DMS 273 (cell line): Measurements from ENCODE around the gene ICA1.
"Not testable (repeated sequence)": the region's sequence is repeated elsewhere in the genome, so short reads cannot be mapped to it uniquely, and the experiment has no call there.

Source experiments
- DNase-seq: peaks from one replicate; lab custom pipeline; 2025; ENCODE audit not compliant: unreplicated experiment; lab: John Stamatoyannopoulos, UW

The ICA1 gene

DNA sequence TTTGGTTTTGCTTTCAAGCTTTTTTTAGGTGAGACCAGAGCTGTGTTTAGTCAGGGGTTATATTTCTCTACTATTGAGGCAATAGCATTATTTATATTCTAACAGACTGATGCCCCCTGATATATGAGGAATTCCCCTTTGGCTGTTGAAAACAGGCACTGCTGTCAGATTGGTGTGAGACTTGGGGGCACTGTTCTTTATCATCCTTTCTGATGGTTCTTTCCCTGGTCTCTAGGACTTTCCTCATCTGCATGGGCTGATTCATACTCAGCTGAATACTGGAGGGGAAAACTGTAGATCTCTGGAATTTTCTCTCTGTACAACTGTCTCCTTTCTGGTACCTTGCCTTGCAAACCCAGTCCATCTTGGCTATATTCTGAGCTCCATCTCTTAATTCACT, 10.0 kb upstream of the ICA1 start:
- no peak for DNase-seq

DNA sequence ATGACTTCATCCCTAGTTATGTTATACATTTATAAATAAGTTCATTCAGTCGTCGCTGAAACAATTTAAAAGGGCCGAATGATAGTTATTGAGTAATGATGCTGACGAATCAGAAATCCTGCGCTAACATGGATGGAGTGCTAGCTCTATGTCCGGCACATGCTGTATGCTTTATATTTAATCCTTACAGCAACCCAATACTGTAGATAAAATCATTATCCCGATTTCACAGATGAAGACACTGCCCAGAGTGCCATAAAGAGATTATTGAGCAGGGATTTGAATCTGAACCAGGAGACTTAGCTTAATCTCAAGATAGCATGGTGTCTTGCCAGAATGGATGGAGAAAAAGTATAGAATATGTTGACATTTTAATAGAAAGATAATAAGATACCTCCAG, 1.1 kb upstream of the ICA1 start:
- DNase-seq, result no peak

DNA sequence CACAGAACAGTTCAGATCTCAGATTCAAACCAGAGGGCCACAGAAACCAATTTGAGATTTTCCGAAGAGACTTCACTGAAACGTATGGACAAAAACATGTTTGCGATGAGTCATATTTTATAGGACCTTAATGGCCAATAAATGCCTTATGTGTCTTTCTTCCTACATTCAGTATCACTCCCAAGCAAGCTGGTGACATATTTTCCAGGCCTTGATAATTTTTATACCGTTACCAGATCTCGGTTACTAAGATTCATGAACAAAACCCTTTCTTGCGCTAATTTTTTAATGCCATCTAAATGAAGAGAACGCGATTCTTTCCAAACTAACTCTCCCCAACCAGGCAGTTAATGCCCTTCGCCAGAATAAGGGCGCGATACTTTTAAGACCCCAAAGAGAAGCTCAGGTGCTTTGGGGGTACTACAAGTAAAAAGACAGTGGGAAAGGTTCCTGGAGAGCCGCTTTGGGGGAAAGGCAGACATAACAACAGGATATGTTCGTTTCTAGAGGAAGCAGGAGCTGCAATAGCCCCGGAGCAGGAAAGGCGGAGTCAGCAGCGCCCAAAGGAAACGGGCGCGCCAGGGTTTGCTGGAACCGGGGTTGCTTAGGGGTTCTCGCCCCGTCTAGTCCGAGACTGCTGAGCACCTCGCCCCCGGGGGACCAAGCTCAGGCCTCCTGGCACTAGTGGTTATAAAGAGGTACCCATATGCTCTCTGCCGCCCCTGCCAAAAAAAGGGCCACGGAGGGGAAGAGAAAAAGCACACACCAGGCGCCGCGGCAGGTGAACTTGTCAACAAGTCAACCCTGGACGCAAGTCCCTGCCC, 884 bp downstream of the ICA1 start:
- peak; percentile 87 for DNase-seq

DNA sequence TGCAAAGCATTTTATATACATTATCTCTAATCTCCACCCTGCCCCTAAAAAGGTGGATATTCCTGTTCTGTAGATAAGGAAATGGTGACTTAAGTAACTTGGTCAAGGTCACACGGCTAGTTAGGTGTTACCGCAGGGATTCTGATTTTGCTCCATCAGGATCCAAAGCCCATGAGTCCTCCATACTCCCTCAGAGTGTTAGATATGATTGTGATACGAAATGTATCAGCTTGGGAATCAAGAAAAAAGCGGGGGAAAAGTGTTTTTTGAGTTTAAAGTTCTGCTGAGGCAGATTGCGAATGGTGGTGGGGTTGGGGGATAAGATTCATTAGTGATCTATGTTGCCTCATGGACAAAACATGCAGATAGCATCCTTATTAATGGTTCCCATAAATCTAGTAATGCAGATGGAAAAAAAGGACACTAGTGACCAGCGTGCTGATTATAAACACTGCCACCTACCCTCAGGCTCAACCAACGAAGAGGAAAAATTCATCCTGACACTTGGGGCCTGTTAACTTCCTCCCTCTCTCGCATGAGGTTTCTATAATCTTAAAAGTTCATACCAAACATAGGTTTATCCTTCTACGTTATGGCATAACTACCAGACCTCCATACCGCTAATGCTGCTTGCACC, 2.3 kb downstream of the ICA1 start:
- DNase-seq, result no peak

DNA sequence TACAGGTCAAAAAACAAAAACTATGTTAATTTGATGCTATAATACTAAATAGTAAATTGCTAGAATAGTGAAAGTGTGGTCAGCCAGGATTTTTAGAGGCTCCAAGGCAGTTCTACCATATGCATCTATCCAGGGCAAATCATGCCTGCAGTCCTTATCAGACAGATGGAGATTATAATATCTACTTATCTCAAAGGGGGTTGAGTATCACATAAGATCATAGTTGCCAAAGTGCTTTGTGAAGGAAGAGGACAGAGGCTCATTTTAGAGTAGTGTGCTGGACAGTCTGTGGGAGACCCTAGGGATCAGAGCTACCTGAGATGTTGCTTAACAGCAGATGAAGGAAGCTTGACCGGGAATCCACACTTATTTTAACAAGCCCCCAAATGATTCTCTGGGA, 3.2 kb downstream of the ICA1 start:
- DNase-seq, result peak; percentile 44

DNA sequence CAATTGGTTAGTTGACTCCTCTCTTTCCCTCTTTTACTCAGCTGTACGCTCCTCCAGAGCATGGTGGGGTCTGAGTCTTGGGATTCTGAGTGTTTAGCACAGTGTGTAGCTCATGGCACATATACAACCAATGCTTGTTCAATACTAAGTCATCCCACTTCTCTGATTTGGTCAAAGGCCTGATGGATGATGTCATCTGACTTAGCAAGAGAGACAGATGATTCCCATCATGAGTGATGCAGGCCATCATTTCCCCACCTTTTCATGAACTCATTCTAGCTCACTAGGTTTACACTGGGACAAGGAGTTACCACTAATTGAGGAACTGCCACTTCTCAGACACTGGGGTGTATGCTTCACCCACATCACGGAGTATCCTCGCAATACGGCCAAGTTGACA, 3.8 kb downstream of the ICA1 start:
- no peak for DNase-seq

DNA sequence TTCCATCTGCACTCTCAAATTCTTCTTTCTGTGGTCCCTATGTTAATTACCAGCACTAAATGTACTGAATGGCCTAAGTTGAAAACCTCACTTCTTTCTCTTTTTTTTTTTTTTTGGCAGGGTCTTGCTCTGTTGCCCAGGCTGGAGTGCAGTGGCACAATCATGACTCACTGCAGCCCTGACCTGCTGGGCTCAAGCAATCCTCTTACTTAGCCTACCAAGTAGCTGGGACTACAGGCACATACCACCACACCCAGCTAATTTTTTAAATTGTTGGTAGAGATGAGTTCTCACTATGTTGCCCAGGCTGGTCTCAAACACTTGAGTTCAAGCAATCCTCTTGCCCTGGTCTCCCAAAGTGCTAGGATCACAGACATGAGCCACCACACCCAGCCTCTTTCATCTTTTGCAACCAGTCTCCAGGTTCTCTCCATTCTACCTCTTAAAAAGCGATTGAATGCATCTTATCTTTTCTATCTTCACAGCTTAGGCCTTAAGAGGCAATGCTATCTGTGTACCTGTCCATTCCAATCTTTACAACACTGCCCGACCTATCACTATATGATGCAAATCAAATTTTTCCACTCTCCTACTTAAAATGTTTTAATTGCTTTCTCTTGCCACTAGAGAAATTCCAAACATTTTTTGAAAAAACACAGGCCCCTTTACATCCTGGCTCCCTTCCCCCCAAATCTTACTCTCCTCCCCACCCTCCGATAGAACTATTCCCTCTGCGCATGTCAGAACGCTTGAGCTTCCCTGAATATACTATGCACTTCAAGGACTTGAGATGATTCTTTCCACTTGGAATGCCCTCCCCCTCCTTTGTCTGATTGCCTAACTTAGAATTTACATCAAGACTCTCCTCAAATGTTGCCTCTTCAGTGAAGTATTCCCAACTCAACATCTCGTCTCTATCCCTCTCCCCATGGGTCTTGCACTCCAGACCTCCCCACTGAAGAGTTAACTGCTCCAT, 6.0 kb downstream of the ICA1 start:
- no peak for DNase-seq

DNA sequence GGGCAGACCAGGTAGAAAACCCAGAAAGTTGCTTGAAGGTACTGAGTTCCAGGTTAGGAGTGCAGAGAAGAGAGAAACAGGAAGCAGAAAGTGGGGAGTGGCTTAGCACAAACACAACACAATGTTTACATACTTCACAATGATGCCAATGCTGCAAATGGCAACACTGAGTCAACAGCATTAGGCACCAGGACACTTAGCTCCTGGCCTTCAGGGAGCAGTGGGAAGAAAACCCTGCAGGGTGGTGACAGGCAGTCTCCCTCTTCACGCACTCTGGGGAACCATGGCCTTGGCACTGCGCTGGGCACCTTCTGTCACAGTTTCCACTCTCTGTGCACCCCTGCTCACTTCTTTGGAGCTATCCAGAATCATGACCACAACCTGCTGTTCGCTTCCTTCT, 7.3 kb downstream of the ICA1 start:
- no peak for DNase-seq

DNA sequence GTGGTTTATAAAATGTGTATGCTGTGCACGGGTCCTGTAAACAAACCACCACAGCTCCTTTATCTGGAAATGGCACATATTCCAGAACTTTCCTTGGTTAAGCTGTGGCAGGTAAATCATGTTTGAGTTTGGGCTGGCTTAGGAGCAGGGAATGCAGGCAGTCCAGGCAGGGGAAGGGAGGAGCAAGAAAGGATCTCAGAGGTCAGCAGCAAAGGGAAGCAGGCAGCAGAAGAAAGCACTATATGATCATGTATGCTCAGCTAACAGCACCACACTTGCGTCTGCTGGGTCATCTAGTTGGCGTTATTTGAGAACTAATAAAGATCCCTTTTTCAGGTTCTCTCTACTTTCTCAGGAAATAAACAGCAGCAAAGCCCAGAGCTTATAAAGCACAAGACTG, 7.8 kb downstream of the ICA1 start:
- no peak for DNase-seq

DNA sequence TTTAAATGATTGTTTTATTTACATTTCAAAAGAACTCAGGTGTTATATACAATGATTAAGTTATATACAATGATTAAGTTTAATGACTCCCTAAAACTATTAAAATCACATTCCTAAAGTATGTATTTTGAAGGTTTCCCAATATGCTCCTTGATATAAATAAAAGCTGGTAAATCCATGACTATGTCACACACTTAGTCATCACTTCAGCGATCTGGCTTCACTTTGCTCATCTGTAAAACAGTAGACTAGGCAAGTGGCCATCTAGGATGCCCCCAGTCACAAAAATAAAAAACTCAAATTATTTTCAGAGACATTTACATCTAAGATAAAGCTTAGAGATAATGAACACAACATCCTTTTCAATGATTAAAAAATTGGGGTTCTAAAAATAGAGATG, 10.8 kb downstream of the ICA1 start:
- DNase-seq, result no peak

DNA sequence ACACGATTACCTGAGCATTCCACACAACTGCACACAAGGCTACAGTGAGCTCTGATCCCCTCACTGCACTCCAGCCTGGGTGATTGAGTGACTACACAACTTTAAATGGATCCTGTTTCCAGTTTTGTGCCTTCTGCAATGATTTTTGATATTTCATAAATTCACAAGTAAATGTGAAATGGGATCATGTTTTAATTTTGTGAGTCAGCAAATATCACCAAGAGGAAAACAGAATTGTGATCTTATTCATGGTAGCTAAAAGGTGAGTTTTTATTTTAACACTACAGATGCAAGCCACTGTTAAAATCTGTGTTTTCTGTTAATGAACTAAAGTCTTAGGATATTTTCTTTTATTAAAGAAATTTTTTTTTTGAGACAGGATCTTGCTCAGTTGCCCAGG, 11.4 kb downstream of the ICA1 start:
- no peak for DNase-seq

DNA sequence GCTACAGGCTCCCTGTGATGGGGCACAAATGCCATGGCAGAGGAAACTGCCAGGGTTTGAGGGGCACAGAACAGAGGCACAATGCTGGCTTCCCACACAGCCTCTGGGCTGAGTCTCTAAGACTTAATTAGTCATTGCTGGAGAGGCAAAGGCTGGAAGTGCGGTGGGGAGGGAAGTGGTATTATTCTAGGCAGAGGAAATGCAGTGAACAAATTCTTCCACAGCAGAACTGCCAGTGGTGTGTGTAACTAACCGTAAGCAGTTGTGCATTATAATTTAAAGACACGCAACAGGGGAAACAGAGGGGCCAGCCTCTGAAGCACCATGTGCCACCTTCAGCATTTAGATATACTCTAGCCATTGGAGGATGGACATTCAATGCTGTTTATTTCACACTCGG, 12.8 kb downstream of the ICA1 start:
- no peak for DNase-seq

DNA sequence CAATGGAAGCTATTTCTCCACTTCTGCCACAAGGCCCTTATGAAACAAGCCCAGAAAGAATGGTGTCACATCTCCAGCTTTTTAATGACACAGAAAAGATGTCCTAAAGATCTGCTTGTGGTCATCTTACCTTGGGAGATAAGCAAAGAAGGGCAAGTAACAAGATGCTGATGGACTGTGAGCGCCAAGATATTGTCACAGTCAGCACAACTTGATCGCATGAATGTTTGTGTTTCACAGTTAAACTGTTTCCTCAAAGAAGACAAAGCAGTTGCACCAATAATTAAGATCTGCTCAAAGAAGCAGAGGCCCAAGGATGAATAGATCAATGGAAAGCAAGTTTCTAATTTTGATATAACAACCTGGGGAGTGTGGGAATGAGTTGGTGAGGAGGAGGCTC, 15.9 kb downstream of the ICA1 start:
- DNase-seq, result no peak

DNA sequence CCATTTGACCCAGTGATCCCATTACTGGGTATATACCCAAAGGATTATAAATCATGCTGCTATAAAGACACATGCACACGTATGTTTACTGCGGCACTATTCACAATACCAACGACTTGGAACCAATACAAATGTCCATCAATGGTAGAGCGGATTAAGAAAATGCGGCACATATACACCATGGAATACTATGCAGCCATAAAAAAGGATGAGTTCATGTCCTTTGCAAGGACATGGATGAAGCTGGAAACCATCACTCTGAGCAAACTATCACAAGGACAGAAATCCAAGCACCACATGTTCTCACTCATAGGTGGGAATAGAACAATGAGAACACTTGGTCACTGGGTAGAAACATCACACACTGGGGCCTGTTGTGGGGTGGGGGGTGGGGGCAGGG, 16.9 kb downstream of the ICA1 start:
- not testable (repeated sequence) for DNase-seq

DNA sequence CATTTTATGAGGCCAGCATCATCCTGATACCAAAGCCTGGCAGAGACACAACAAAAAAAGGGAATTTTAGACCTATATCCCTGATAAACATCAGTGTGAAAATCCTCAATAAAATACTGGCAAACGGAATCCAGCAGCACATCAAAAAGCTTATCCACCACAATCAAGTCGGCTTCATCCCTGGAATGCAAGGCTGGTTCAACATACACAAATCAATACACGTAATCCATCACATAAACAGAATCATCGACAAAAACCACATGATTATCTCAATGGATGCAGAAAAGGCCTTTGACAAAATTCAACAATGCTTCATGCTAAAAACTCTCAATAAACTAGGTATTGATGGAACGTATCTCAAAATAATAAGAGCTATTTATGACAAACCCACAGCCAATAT, 18.9 kb downstream of the ICA1 start:
- not testable (repeated sequence) for DNase-seq

DNA sequence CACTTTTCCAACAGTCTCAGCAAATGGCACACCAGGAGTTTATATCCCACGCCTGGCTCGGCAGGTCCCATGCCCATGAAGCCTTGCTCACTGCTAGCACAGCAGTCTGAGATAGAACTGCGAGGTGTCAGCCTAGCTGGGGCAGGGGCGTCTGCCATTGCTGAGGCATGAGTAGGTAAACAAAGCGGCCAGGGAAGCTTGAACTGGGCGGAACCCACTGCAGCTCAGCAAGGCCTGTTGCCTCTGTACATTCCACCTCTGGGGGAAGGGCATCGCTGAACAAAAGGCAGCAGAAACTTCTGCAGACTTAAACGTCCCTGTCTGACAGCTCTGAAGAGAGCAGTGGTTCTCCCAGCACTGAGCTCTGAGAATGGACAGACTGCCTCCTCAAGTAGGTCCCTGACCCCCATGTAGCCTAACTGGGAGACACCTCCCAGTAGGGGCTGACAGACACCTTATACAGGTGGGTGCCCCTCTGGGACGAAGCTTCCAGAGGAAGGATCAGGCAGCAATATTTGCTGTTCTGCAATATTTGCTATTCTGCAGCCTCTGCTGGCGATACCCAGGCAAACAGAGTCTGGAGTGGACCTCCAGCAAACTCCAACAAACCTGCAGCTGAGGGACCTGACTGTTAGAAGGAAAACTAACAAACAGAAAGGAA, 22.1 kb downstream of the ICA1 start:
- not testable (repeated sequence) for DNase-seq

DNA sequence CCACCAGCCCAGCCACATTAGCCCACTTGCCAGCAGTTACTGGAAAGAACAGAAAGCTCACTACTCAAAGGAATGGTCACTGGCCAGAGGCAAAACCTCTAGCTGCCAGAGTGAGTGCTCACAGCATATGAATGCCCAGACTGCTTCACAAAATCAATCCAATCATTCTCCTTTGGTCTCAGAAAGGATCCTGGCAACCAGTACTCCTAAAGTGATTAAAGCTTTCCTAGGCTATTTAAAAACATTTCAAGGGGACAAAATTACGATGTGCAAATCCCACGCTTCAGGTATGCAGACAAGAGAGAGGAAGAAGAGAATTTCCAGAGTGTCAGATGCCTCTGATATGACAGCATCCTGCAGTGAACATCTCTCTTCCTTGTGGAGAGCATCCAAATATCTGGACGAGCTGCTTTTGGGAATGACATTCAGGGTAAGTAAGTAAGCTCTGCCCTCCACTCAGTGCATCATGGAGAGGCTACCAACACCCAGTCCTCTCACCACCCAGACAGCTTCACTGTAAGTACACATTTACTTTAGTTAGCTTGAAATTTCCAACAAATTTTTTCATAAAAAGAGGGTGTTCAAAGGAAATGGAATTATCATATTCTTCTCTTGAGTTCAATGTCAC, 25.1 kb downstream of the ICA1 start:
- no peak for DNase-seq

DNA sequence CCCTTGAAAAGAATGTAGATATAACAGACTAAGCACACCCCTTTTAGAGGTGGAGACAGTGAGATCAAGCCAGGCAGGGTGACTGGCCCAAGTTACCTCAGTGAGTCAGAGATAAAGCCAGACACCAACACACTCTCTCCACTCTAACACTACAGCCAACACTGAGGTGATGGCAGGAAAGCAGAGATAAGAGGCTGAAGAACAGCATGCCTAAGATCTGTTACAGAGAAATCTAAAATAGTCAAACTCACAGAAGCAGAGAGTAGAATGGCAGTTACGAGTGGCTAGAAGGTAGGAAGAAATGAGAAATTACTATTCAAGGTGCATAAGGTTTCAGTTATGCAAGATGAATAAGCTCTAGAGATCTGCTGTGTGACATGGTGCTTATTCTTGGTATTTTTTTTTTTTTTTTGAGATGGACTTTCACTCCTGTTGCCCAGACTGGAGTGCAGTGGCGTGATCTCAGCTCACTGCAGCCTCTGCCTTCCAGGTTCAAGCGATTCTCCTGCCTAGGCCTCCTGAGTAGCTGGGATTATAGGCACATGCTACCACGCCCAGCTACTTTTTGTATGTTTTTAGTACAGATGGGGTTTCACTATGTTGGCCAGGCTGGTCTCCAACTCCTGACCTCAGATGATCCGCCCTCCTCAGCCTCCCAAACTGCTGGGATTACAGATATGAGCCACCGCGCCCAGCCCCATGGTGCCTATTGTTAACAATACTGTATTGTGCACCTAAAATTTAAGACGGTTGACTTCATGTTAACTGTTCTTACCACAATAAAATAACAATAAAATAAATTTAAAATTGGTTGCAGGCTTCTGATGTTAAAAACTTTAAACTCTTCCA, 28.7 kb downstream of the ICA1 start:
- no peak for DNase-seq

DNA sequence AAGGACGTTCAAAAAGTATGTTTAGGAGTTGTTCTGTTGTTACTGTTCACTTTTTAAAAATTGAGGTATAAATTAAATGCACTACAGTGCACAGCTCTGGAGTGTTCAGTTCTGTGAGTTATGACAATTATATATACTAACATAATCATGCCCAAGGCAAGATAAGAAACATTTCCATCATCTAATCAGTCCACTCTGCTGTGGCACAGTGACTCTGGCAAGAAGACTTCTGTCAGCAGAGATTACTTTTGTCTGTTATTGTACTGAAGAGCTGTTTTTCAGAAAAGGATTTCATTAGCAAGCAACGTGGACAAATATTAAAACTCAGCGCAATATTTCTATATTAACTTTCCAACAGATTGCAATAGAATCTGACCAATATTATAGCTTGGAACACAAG, 32.0 kb downstream of the ICA1 start:
- no peak for DNase-seq
